ENCODE data around the gene C16orf46. TPM values are rescaled to one million over a fixed set of nuclear protein-coding genes. Genes with fewer than 3 reads are reported as not detected.

The C16orf46 gene
- total and polyA plus RNA-seq, 9 of the 15 experiments (the other 6 are each of a cell fraction or from before 2014, with no cell fraction given), result 0.10 to 0.98 (median 0.41) TPM; not detected in 1

GRCh38 chr16:81036751-81037350, 40.2 kb downstream of the C16orf46 start (continued):
- no peak for TF ChIP-seq USF2 (CRISPR knock-in tag; IDR thresholded peaks at IDR 0.05)
- TF ChIP-seq AFF4 (CRISPR knock-in tag; IDR thresholded peaks at IDR 0.05), result no peak
- TF ChIP-seq DDX20 (tag; IDR thresholded peaks at IDR 0.05; ENCODE audit: low read depth), result no peak
- 0 out of 2 replicates have a peak, but pooled peaks have one; percentile 24 for TF ChIP-seq CREB3 (tag; conservative IDR thresholded peaks at IDR 0.05; ENCODE audit: low read depth)
- no peak for TF ChIP-seq SNAPC5 (CRISPR knock-in tag; IDR thresholded peaks at IDR 0.05)
- no peak for TF ChIP-seq OTX1 (CRISPR knock-in tag; IDR thresholded peaks at IDR 0.05)
- no peak for TF ChIP-seq ARHGAP35 (IDR thresholded peaks at IDR 0.05; ENCODE audit: partially characterized antibody)
- TF ChIP-seq GMEB1 (CRISPR knock-in tag; IDR thresholded peaks at IDR 0.05), result no peak
- no peak for TF ChIP-seq KLF13 (tag; IDR thresholded peaks at IDR 0.05; ENCODE audit: borderline replicate concordance, low read depth)
- TF ChIP-seq CHAMP1 (IDR thresholded peaks at IDR 0.05), result no peak
- TF ChIP-seq KDM5B (IDR thresholded peaks at IDR 0.05; ENCODE audit: insufficient replicate concordance, low read depth, low read length), result no peak
- TF ChIP-seq RHOXF2B (CRISPR knock-in tag; conservative IDR thresholded peaks at IDR 0.05), result no peak
- TF ChIP-seq ZNF316 (IDR thresholded peaks at IDR 0.05), result peak; percentile 92
- TF ChIP-seq ZNF280A (IDR thresholded peaks at IDR 0.05; ENCODE audit: low read depth, partially characterized antibody), result no peak
- peak; percentile 80 for TF ChIP-seq MAFG (tag; conservative IDR thresholded peaks at IDR 0.05)
